ENCODE measurements around the gene CFAP92.

CFAP92 gene

GRCh38 chr3:128861491-128861890 is 132.4 kb downstream of the CFAP92 start:
- TF ChIP-seq ZNF501 (tag by site-specific recombination; IDR thresholded peaks at IDR 0.05) (no peak), ZNF658 (tag by site-specific recombination; IDR thresholded peaks at IDR 0.05) (no peak), GLIS2 (tag by site-specific recombination; IDR thresholded peaks at IDR 0.05) (no peak), ZNF654 (tag by site-specific recombination; IDR thresholded peaks at IDR 0.05; ENCODE audit: low read depth) (no peak), ZNF23 (tag by site-specific recombination; IDR thresholded peaks at IDR 0.05; ENCODE audit: borderline replicate concordance) (no peak), MEIS1 (CRISPR knock-in tag; IDR thresholded peaks at IDR 0.05; ENCODE audit: borderline replicate concordance) (no peak), ZNF311 (tag by site-specific recombination; IDR thresholded peaks at IDR 0.05; ENCODE audit: borderline replicate concordance) (no peak), ZNF37A (tag by site-specific recombination; IDR thresholded peaks at IDR 0.05) (no peak), ZNF221 (tag by site-specific recombination; IDR thresholded peaks at IDR 0.05; ENCODE audit: borderline replicate concordance) (no peak), ZNF704 (tag by site-specific recombination; IDR thresholded peaks at IDR 0.05) (no peak), BCL6B (tag by site-specific recombination; IDR thresholded peaks at IDR 0.05) (no peak), ZXDB (tag by site-specific recombination; IDR thresholded peaks at IDR 0.05) (no peak), ZNF335 (tag by site-specific recombination; conservative IDR thresholded peaks at IDR 0.05) (no peak), KLF16 (tag by site-specific recombination; IDR thresholded peaks at IDR 0.05) (no peak), ZNF350 (tag by site-specific recombination; IDR thresholded peaks at IDR 0.05) (no peak)
- H3K27ac ChIP-seq (ENCODE audit: extremely low read depth, low read depth, low read length), result no peak overlapping the region

More at GRCh38 chr3:128861491-128861890, 132.4 kb downstream of the CFAP92 start:
- H3K36me3 ChIP-seq (ENCODE audit: control insufficient read depth in 2 of 2, insufficient read depth in 1 of 2, low read length in 2 of 2), result peaks cover 0 to 25% of the 10 kb centered on the region in 2 experiments; a peak in 1 of 3 replicates
- POLR2A ChIA-PET, result no interaction called here
- no peaks in the 10 kb centered on the region; the same call in 1 of the 2 replicates for H3K4me1 ChIP-seq (ENCODE audit: control insufficient read depth, insufficient read depth, low read length)
- no peak overlapping the region for H3K4me3 ChIP-seq (ENCODE audit: low read depth, low read length)
- no peaks in the 10 kb centered on the region for H3K9me3 ChIP-seq (ENCODE audit: control insufficient read depth, insufficient read depth, low read depth, low read length)
- CTCF ChIA-PET, result no interaction called here
